GM19025 (cell line): Measurements from ENCODE around the gene TTC9C.
"Not testable (repeated sequence)": the region's sequence is repeated elsewhere in the genome, so short reads cannot be mapped to it uniquely, and the experiment has no call there.

Experiments used
- ATAC-seq: cut with Tn5 transposase; IDR thresholded peaks from one replicate; pipeline ENCODE4 v1.9.1; 2021; ENCODE audit warnings: mild to moderate bottlenecking, low read depth, moderate library complexity; ENCODE audit not compliant: unreplicated experiment

The TTC9C gene

GRCh38 chr11:62728171-62728988, at the start of gene TTC9C:
Gene TTC9C, plus strand, starts transcription at chr11:62728486. Its CDS starts 363 bp downstream, at chr11:62728849.
- no peak for ATAC-seq

DNA sequence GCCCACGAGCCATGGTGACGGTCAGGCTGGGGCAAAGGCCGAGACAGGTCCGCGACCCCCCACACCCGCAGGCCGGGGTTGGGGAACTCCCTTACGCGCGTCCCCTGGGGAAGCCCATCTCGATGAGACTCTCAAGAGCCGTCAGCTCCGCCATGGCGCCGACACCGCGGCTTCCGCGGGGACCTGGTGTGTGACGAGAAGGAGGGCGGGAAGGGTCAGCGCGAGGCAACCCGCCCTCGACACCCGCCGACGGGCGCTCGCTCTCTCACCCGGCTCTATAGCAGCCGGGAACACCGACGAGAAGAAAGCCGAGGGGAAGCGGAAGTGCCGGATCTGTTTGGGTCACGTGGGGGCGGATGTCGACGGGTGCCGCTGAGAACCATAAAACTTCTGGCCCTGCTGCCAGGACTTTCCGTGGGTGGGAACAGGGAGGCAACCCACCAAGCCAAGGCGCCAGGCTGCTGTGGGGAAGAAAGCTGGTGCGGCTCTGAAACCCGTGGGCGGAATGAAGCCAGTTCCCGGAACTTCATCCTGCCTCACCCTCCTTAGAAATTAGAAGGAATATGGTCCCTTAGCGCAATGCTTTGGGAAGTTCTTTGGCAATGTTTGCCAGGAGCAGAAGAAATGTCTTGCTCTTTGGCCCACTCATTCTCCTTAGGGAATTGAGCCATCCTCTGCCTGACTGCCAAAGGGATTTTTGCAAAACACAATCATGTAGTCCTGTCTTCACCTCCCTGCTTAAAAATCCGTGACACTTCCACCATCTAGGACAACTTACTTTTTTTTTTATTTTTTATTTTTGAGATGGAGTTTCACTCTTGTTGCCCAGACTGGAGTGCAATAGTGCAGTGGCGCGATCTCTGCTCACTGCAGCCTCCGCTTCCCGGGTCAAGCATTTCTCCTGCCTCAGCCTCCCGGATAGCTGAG, 49.3 kb upstream of the TTC9C start, which contains the start of gene UBXN1:
UBXN1 (minus strand) TSS at position 304 of the 927 bp plus-strand sequence; CDS start at position 154, 150 bp downstream.
- peak; percentile 67 for ATAC-seq

DNA sequence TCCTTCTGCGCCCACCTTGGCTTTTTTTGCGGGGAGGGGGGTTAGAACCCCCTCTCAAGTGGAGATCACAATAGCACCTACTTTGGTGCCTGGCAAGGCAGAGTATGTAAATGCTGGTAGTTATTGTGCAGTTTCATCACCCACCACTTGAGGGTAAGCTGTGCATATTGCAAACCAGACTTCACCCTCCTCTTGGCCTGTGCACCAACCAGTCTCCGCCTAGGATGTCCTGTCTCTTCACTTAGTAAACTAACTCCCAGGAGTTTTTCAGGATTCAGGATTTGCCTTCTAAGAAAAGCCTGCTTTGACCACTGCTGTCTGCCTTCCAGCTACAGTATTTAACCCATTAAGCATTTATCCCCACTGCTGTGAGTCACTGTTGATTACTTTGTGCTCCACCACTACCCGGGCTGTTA, 47.5 kb upstream of the TTC9C start:
- ATAC-seq: no peak

- ATAC-seq: no peak
Measured at GRCh38 chr11:62682518-62682917, 45.8 kb upstream of the TTC9C start.

DNA sequence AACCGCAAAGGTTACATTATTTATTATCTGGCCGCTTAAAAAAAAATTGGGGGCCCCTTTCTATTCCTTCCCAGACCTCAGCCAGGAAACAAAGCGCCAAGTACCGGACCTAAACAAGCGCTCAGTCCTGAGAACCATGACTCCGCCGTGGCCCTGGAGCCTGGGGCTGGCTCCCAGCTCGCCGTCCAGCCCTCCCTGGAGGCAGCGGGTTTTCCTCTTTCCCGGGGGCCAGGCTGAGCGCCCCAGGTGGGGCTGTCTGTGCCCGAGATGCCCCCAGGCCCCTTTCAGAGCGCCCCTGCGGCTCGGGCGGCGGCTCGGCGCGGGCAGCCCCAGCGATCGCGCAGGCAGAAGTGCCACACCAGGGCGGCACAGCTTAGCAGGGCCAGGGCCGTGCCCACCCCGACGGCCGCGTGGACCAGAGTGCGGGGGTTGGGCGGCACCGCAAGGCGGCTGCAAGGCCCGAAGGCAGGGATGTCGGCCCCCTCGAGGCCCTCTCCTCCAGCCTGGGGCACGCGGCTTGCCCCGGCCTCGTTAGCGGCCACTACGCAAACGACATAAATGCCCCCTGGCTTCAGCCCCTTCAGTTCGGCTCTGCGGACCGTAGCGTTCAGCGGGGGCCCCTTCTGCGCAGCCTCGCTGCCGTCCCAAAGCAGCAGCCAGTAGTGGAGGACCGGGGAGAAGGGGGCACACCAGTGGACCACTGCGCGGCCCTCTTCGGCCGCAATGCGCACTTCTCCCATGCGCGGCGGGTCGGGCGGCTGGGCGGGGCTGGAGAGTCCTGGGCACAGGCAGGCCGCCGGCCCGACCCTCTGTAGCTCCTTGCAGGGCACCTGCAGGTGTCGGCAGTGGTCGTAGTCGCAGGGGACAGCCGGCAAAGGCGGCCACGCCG, 40.5 kb upstream of the TTC9C start:
- no peak for ATAC-seq

GRCh38 chr11:62688491-62688890, 39.8 kb upstream of the TTC9C start:
- ATAC-seq: no peak

GRCh38 chr11:62689421-62690183, 38.7 kb upstream of the TTC9C start, which contains the start of gene LRRN4CL:
Gene LRRN4CL, minus strand, starts transcription at chr11:62689530. Its CDS starts 1,022 bp downstream, at chr11:62688508.
- ATAC-seq: no peak

DNA sequence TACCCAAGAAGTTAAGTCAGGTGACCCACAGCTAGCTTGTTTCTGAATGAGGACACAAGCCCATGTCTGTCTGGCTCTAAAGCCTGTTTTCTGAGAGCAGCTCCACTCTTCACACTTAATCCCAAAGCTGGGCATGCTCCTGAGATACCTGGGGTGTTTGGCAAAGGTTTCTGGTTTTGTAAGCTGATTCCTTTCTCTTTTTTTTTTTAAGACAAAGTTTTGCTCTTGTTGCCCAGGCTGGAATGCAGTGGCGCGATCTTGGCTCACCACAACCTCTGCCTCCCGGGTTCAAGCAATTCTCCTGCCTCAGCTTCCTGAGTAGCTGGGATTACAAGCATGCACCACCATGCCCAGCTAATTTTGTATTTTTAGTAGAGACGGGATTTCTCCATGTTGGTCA, 34.7 kb upstream of the TTC9C start:
- not testable (repeated sequence) for ATAC-seq

DNA sequence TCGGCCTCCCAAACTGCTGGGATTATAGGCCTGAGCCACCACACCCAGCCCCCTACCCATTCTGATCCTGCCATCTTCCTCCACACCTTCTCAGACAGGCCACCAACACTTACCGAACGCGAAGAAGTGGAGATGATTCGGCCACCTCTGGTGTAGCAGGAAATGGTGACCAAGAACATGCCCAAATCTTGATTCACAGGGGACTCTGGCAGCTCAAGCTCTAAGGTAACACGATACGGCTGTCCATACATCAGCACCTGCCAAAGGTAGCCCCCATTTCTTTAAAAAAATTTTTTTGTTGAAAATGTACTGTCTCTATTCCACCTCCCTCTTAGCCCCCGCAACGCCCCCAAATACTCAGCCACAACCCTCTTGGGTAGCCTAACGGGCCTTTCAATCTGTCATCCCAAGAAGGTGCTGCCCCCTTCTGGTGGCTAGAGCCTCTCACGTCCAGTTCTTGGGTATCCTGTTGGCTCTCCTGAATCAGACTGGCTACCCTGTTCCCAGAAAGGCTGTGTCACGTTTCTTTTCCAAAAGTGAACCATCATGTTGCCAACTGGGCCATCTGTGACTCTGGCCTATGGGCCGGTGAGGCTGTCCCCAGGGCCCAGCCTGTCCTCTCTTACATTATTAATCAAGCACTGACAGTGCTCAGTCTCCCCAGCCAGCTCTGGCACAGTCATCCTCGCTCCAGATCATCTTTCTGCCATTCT, 33.7 kb upstream of the TTC9C start:
- no peak for ATAC-seq

DNA sequence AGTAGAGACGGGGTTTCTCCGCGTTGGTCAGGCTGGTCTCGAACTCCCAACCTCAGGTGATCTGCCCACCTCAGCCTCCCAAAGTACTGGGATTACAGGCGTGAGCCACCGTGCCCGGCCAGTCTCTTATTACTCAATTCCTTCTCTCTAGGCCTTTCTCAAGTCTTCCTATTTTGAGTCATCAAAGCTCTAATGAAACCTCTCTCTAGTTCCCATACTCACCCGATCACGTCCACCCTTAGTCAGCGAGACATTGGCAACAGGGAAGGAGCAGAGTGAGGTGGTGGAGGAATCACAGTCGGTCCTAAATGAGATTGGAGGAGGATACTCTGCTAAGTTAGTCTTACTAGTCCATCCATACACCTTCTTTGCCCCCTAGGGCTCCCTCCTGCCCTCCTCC, 26.0 kb upstream of the TTC9C start:
- ATAC-seq: no peak

DNA sequence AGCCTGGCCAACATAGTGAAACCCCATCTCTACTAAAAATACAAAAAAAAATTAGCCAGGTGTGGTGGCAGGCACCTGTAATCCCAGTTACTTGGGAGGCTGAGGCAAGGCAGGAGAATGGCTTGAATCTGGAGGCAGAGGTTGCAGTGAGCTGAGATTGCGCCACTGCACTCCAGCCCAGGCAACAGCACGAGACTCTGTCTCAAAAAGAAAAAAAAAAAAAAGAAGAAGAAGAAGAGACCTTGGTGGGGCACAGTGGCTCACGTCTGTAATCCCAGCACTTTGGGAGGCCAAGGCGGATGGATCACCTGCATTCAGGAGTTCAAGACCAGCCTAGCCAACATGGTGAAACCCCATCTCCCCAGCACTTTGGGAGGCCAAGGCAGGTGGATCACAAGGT, 24.4 kb upstream of the TTC9C start:
- not testable (repeated sequence) for ATAC-seq

GRCh38 chr11:62705413-62705812, 22.9 kb upstream of the TTC9C start:
- ATAC-seq: no peak

DNA sequence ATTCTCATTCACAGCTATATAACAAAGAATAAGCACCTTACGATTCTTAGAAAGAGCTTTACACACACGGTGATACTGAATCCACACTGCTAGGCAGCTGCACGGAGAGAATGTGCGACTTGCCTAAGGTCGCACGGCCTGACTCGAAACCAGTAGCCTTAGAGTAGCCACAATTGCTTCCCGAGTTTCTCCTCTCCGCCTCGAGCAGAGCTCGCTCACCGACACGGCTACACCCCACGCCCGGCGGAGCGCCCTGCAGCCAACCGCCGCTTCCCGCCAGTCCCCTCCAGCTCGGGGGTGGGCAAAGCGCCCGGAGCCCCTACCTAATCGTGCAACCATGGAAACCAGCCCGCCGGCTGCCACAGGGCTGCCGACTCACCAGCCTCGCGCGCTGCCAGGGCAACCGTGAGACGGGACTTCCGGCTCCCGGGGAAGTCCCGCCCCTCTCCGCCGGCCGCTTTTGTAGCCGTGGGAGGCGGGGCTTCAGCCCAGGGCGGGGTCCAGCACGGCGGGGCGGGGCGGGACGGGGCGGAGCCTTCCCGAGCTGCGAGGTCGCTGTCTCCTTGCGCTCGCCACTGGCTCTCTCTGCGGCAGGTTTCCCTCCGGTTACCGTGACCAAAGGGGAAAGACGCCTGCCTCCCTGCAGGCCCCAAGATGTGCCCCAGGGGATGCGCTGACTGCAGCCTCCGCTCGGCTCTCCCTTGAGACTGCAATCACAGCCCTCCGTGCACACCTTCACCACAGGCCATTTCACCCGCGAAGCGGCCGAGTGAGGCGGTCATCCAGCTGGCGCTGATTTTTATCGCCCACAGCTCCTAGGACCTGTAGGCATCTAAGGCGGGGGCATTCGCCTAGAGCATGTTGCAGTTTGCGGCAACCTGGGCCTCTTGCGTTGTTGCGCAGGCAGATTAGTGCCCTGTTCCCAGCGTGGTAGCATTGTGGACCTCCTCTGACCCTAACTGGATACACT, 22.1 kb upstream of the TTC9C start:
- ATAC-seq: peak; percentile 53

DNA sequence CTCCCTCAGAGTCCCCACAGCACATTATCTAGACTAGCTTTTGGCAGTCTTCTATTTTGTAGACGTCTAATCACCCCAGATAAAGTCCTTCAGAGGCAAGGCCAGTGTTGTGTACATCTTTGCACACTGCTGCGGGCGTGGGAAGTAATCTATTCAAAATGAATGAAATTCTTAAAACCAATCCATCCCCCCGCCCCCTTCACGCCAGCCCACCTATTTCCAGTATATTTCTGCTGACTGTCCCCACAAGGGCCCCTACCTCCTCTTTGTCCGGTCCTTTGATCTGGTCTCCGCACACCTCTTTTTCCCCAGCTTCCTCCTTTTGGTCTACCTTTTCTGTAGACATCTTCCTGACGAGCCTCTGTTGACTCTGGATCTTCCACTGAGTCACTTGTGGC, 21.4 kb upstream of the TTC9C start:
- no peak for ATAC-seq

DNA sequence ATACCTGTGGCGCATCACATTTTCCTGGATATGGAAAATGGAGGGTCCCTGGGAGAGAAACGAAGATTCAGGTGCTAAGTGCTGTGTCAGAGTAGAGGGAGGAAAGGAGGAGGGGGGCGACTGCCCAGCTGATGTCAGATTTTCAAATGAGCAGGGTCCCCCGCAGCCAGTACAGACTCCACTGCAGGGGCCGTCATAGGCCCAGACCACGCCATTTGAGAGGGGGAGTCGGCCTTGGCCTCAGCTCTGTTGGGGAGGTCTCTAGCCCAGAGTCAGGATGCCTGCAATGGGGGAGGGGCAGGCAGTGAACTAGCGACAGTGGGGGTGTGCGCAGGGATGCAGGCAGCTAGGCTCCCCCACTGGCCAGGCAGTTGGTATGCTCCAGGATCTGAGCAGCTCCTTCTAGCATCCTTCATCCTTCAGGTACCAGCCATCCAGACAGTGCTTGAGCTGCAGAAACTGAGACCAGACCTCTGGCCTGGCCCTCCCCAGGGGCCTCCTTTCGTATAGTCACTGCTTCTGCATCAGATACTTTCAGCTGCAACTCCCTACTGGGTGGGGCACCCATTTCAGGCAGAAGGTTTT, 20.9 kb upstream of the TTC9C start, which contains the start of the genes BSCL2 and GNG3:
BSCL2 (minus strand) TSS at position 148 of the 585 bp plus-strand sequence. CDS start 229 bp downstream, outside the sequence.
GNG3 (plus strand) TSS at position 400 of the 585 bp plus-strand sequence. CDS start 620 bp downstream, outside the sequence.
- no peak for ATAC-seq

DNA sequence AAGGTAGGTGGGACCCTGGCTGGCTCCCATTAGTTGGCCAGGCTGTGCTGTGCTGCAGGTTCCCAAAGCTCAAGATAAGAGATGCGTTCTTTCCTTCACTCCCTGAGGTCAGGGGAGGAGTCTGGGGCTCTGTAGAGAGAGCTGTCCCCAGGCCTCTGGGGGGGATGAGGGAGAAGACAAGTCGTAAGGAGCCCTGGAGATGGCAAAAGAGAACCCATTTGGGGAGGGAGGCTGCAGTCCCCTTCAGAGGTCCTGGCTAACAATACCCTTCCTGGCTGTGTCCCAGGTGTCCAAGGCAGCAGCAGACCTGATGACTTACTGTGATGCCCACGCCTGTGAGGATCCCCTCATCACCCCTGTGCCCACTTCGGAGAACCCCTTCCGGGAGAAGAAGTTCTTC, 19.9 kb upstream of the TTC9C start:
- no peak for ATAC-seq

- ATAC-seq: no peak
Measured at GRCh38 chr11:62708793-62709192, 19.5 kb upstream of the TTC9C start.
